ENCODE results near the gene RASL10A.

The RASL10A gene

GRCh38 chr22:29313576-29314466, 1.7 kb downstream of the RASL10A start:
- H3K9ac ChIP-seq (ENCODE audit: low read depth, low read length): no peak overlapping the region
- H3K4me1 ChIP-seq (ENCODE audit: insufficient read depth, low read length): no peaks in the 10 kb centered on the region
- H3K4me3 ChIP-seq (ENCODE audit: low read length): no peak overlapping the region
- H3K9me3 ChIP-seq (ENCODE audit: insufficient read depth, low read depth, low read length): no peaks in the 10 kb centered on the region
- H3K27ac ChIP-seq (ENCODE audit: low read length): no peak overlapping the region
- peaks cover 54% of the 10 kb centered on the region for H3K27me3 ChIP-seq (ENCODE audit: insufficient read depth, low read length)
- no peaks in the 10 kb centered on the region for H3K36me3 ChIP-seq (ENCODE audit: insufficient read depth, low read depth, low read length)

GRCh38 chr22:29313126-29313575, 2.3 kb downstream of the RASL10A start:
- H3K27ac ChIP-seq (ENCODE audit: low read length): no peak overlapping the region
- no peak overlapping the region for H3K9ac ChIP-seq (ENCODE audit: low read depth, low read length)
- no peaks in the 10 kb centered on the region for H3K9me3 ChIP-seq (ENCODE audit: insufficient read depth, low read depth, low read length)
- H3K36me3 ChIP-seq (ENCODE audit: insufficient read depth, low read depth, low read length): no peaks in the 10 kb centered on the region
- H3K4me3 ChIP-seq (ENCODE audit: low read length): no peak overlapping the region
- H3K27me3 ChIP-seq (ENCODE audit: insufficient read depth, low read length): peaks cover 54% of the 10 kb centered on the region
- no peaks in the 10 kb centered on the region for H3K4me1 ChIP-seq (ENCODE audit: insufficient read depth, low read length)

- Histone ChIP-seq H3K9me3 (ENCODE audit: insufficient read depth, low read depth, low read length) (no peaks in the 10 kb centered on the region), H3K4me1 (ENCODE audit: insufficient read depth, low read length) (no peaks in the 10 kb centered on the region; the same call in 1 of the 2 replicates), H3K4me3 (ENCODE audit: low read length) (no peak overlapping the region), H3K27ac (ENCODE audit: low read length) (no peak overlapping the region), H3K27me3 (ENCODE audit: insufficient read depth, low read length) (peaks cover 57% of the 10 kb centered on the region), H3K36me3 (ENCODE audit: insufficient read depth, low read depth, low read length) (no peaks in the 10 kb centered on the region), H3K9ac (ENCODE audit: low read depth, low read length) (no peak overlapping the region)
Measured at GRCh38 chr22:29312218-29313125, 3.0 kb downstream of the RASL10A start.

- H3K4me1 ChIP-seq (ENCODE audit: insufficient read depth, low read length): no peaks in the 10 kb centered on the region; the same call in 1 of the 2 replicates
- H3K4me3 ChIP-seq (ENCODE audit: low read length): no peak overlapping the region
- H3K36me3 ChIP-seq (ENCODE audit: insufficient read depth, low read depth, low read length): no peaks in the 10 kb centered on the region
- H3K9ac ChIP-seq (ENCODE audit: low read depth, low read length): no peak overlapping the region
- peaks cover 52% of the 10 kb centered on the region for H3K27me3 ChIP-seq (ENCODE audit: insufficient read depth, low read length)
- H3K9me3 ChIP-seq (ENCODE audit: insufficient read depth, low read depth, low read length): no peaks in the 10 kb centered on the region
- no peak overlapping the region for H3K27ac ChIP-seq (ENCODE audit: low read length)
Measured at GRCh38 chr22:29311464-29312217, 3.9 kb downstream of the RASL10A start.

GRCh38 chr22:29310863-29311339, 4.6 kb downstream of the RASL10A start:
- no peaks in the 10 kb centered on the region for H3K9me3 ChIP-seq (ENCODE audit: insufficient read depth, low read depth, low read length)
- H3K9ac ChIP-seq (ENCODE audit: low read depth, low read length): no peak overlapping the region
- H3K36me3 ChIP-seq (ENCODE audit: insufficient read depth, low read depth, low read length): no peaks in the 10 kb centered on the region
- peaks cover 45% of the 10 kb centered on the region for H3K27me3 ChIP-seq (ENCODE audit: insufficient read depth, low read length)
- no peak overlapping the region for H3K27ac ChIP-seq (ENCODE audit: low read length)
- H3K4me1 ChIP-seq (ENCODE audit: insufficient read depth, low read length): no peaks in the 10 kb centered on the region; the same call in 1 of the 2 replicates
- H3K4me3 ChIP-seq (ENCODE audit: low read length): no peak overlapping the region

GRCh38 chr22:29310065-29310862, 5.2 kb downstream of the RASL10A start:
- H3K27ac ChIP-seq (ENCODE audit: low read length): no peak overlapping the region
- H3K9ac ChIP-seq (ENCODE audit: low read depth, low read length): no peak overlapping the region
- peaks cover 38% of the 10 kb centered on the region for H3K27me3 ChIP-seq (ENCODE audit: insufficient read depth, low read length)
- no peaks in the 10 kb centered on the region for H3K9me3 ChIP-seq (ENCODE audit: insufficient read depth, low read depth, low read length)
- no peaks in the 10 kb centered on the region for H3K36me3 ChIP-seq (ENCODE audit: insufficient read depth, low read depth, low read length)
- H3K4me3 ChIP-seq (ENCODE audit: low read length): no peak overlapping the region
- H3K4me1 ChIP-seq (ENCODE audit: insufficient read depth, low read length): no peaks in the 10 kb centered on the region; the same call in 1 of the 2 replicates

- no peaks in the 10 kb centered on the region for H3K36me3 ChIP-seq (ENCODE audit: insufficient read depth, low read depth, low read length)
- no peak overlapping the region for H3K9ac ChIP-seq (ENCODE audit: low read depth, low read length)
- H3K4me3 ChIP-seq (ENCODE audit: low read length): no peak overlapping the region
- no peaks in the 10 kb centered on the region for H3K9me3 ChIP-seq (ENCODE audit: insufficient read depth, low read depth, low read length)
- peaks cover 31% of the 10 kb centered on the region for H3K27me3 ChIP-seq (ENCODE audit: insufficient read depth, low read length)
- H3K4me1 ChIP-seq (ENCODE audit: insufficient read depth, low read length): no peaks in the 10 kb centered on the region; the same call in 1 of the 2 replicates
- H3K27ac ChIP-seq (ENCODE audit: low read length): no peak overlapping the region
Measured at GRCh38 chr22:29309332-29310064, 6.0 kb downstream of the RASL10A start.

- peaks cover 24% of the 10 kb centered on the region for H3K27me3 ChIP-seq (ENCODE audit: insufficient read depth, low read length)
- H3K36me3 ChIP-seq (ENCODE audit: insufficient read depth, low read depth, low read length): no peaks in the 10 kb centered on the region
- no peak overlapping the region for H3K27ac ChIP-seq (ENCODE audit: low read length)
- no peaks in the 10 kb centered on the region for H3K9me3 ChIP-seq (ENCODE audit: insufficient read depth, low read depth, low read length)
- H3K4me1 ChIP-seq (ENCODE audit: insufficient read depth, low read length): no peaks in the 10 kb centered on the region; the same call in 1 of the 2 replicates
- no peak overlapping the region for H3K9ac ChIP-seq (ENCODE audit: low read depth, low read length)
- H3K4me3 ChIP-seq (ENCODE audit: low read length): no peak overlapping the region
Measured at GRCh38 chr22:29308791-29309262, 6.7 kb downstream of the RASL10A start.

GRCh38 chr22:29308148-29308790, 7.2 kb downstream of the RASL10A start:
- no peaks in the 10 kb centered on the region for H3K36me3 ChIP-seq (ENCODE audit: insufficient read depth, low read depth, low read length)
- H3K4me1 ChIP-seq (ENCODE audit: insufficient read depth, low read length): no peaks in the 10 kb centered on the region; the same call in 1 of the 2 replicates
- no peak overlapping the region for H3K27ac ChIP-seq (ENCODE audit: low read length)
- no peaks in the 10 kb centered on the region for H3K9me3 ChIP-seq (ENCODE audit: insufficient read depth, low read depth, low read length)
- no peak overlapping the region for H3K9ac ChIP-seq (ENCODE audit: low read depth, low read length)
- peaks cover 18% of the 10 kb centered on the region for H3K27me3 ChIP-seq (ENCODE audit: insufficient read depth, low read length)
- H3K4me3 ChIP-seq (ENCODE audit: low read length): no peak overlapping the region
